Panc1 (cell line): ENCODE measurements around the gene SLC16A12.

Experiments used
- POLR2AphosphoS5 ChIP-seq: IDR thresholded peaks from 2 replicates; pipeline ENCODE4 v1.6.1; 2012; ENCODE audit warnings: mild to moderate bottlenecking, low read depth, low read length, moderate library complexity
- SIN3A ChIP-seq: IDR thresholded peaks from 2 replicates; pipeline ENCODE4 v1.6.1; 2012; ENCODE audit warnings: low read depth, mild to moderate bottlenecking, low read length, moderate library complexity, borderline replicate concordance; ENCODE audit not compliant: insufficient read depth
- TF ChIP-seq, protein P1 (sequence below): fragments of 450-650 bp; IDR thresholded peaks from 2 replicates; pipeline ENCODE4 v1.5.1; 2017; ENCODE audit warnings: mild to moderate bottlenecking

DNA sequence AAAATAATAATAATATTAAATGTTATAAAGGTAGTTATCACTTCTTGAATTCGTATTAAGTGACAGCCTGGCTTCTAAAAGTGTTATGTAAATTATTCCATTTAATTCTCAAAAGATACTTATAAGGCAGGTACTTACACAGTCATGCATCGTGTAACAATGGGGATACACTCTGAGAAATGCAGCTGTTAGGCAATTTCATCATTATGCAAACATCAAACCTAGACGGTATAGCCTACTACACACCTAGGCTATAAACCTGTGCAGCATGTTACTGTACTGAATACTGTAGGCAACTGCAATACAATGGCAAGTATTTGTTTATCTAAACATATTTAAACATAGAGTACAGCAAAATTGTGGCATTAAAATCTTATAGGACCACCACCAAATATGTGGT, 141.5 kb downstream of the SLC16A12 start:
- TF ChIP-seq, protein P1, sequence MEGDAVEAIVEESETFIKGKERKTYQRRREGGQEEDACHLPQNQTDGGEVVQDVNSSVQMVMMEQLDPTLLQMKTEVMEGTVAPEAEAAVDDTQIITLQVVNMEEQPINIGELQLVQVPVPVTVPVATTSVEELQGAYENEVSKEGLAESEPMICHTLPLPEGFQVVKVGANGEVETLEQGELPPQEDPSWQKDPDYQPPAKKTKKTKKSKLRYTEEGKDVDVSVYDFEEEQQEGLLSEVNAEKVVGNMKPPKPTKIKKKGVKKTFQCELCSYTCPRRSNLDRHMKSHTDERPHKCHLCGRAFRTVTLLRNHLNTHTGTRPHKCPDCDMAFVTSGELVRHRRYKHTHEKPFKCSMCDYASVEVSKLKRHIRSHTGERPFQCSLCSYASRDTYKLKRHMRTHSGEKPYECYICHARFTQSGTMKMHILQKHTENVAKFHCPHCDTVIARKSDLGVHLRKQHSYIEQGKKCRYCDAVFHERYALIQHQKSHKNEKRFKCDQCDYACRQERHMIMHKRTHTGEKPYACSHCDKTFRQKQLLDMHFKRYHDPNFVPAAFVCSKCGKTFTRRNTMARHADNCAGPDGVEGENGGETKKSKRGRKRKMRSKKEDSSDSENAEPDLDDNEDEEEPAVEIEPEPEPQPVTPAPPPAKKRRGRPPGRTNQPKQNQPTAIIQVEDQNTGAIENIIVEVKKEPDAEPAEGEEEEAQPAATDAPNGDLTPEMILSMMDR, result no peak
- no peak for TF ChIP-seq POLR2AphosphoS5
- TF ChIP-seq SIN3A, result no peak
